ENCODE data around the gene NECAB3. TPM values are rescaled to one million over a fixed set of nuclear protein-coding genes. Genes with fewer than 3 reads are reported as not detected.

The NECAB3 gene
- total and polyA plus RNA-seq, 2 of the 13 experiments (the other 11 are each of a cell fraction or from before 2014, with no cell fraction given): 61.5 to 65.5 TPM

GRCh38 chr20:33640287-33640686 lies 33.9 kb downstream of the NECAB3 start:
- no peak for TF ChIP-seq NFE2L1 (CRISPR knock-in tag; IDR thresholded peaks at IDR 0.05; ENCODE audit: borderline replicate concordance)
- TF ChIP-seq TCF7 (IDR thresholded peaks at IDR 0.05; ENCODE audit: low read depth): peak; percentile 33; the same call in 1 of the 2 replicates
- TF ChIP-seq CEBPB (IDR thresholded peaks at IDR 0.05; ENCODE audit: borderline replicate concordance, low read depth, low read length): peak; percentile 92
- no peak for TF ChIP-seq NFIB (CRISPR knock-in tag; IDR thresholded peaks at IDR 0.05; ENCODE audit: borderline replicate concordance)
- peak; percentile 94 for TF ChIP-seq ZBTB33 (CRISPR knock-in tag; IDR thresholded peaks at IDR 0.05)
- Histone ChIP-seq H3K27ac (ENCODE audit: extremely low read length, insufficient read depth, low read length) (no peak overlapping the region), H3K27me3 (ENCODE audit: control insufficient read depth in 1 of 2, insufficient read depth in 2 of 2, low read length in 2 of 2) (no peaks in the 10 kb centered on the region), H3K4me3 (replicated peaks in 1 of 3; ENCODE audit: insufficient read depth in 1 of 3, low read depth in 2 of 3, low read length in 3 of 3) (no peak overlapping the region), H3K4me2 (ENCODE audit: low read depth, low read length) (no peak overlapping the region), H4K20me1 (ENCODE audit: insufficient read depth, low read length) (no peaks in the 10 kb centered on the region), H3K79me2 (ENCODE audit: insufficient read depth, low read length) (no peaks in the 10 kb centered on the region), H3K36me3 (replicated peaks in 1 of 2; ENCODE audit: control insufficient read depth in 1 of 2, insufficient read depth in 2 of 2, low read length in 2 of 2) (peaks cover 35 to 65% of the 10 kb centered on the region in 2 experiments), H3K9ac (ENCODE audit: insufficient read depth, low read depth, low read length) (no peak overlapping the region), H3K4me1 (ENCODE audit: insufficient read depth, low read length) (peaks cover 11% of the 10 kb centered on the region; the same call in 1 of the 2 replicates), H2AFZ (ENCODE audit: low read length) (no peak overlapping the region), H3K9me3 (ENCODE audit: low read length) (no peaks in the 10 kb centered on the region)
- DNase-seq (ENCODE audit: low spot score) (peak; percentile 54), ATAC-seq (no peak), FAIRE-seq (peak; percentile 56)
- BruUV-seq (replicated peaks): no TSS peak
- WGBS (ENCODE audit: low lambda C conversion rate): 82% methylated on average over 13 of the region's 13 CpGs
- ChIA-PET CTCF (ENCODE audit: low intra/inter-chr PET ratio, low total read pairs) (no interaction called here), POLR2A (no interaction called here)
- intact Hi-C loops (cut with micrococcal nuclease; ENCODE audit: unreplicated experiment) (no loop called here), in situ Hi-C loops (cut with HindIII; ENCODE audit: extremely low pct_ligation_motif_present, low pct_unique_long_range_greater_than_20kb) (loop anchor here (10.0 kb wide), 1 partner anchor 125 kb away; no protein-coding TSS in a partner anchor)

- H2AFZ ChIP-seq (ENCODE audit: low read length): no peak overlapping the region
- WGBS (ENCODE audit: low lambda C conversion rate): 96% methylated on average over 1 of the region's 1 CpG
- no peaks in the 10 kb centered on the region for H3K79me2 ChIP-seq (ENCODE audit: insufficient read depth, low read length)
- no peaks in the 10 kb centered on the region for H4K20me1 ChIP-seq (ENCODE audit: insufficient read depth, low read length)
- no peak for FAIRE-seq
- H3K4me3 ChIP-seq (replicated peaks in 1 of 3; ENCODE audit: insufficient read depth in 1 of 3, low read depth in 2 of 3, low read length in 3 of 3): no peak overlapping the region
- H3K36me3 ChIP-seq (replicated peaks in 1 of 2; ENCODE audit: control insufficient read depth in 1 of 2, insufficient read depth in 2 of 2, low read length in 2 of 2): peaks cover 24 to 54% of the 10 kb centered on the region in 2 experiments
- no TSS peak for BruUV-seq (replicated peaks)
- no peak overlapping the region for H3K4me2 ChIP-seq (ENCODE audit: low read depth, low read length)
- intact Hi-C loops (cut with micrococcal nuclease; ENCODE audit: unreplicated experiment): no loop called here
- H3K9me3 ChIP-seq (ENCODE audit: low read length): no peaks in the 10 kb centered on the region
- H3K4me1 ChIP-seq (ENCODE audit: insufficient read depth, low read length): peaks cover 11% of the 10 kb centered on the region; the same call in 1 of the 2 replicates
- CTCF ChIA-PET (ENCODE audit: low intra/inter-chr PET ratio, low total read pairs): no interaction called here
- no peaks in the 10 kb centered on the region for H3K27me3 ChIP-seq (ENCODE audit: control insufficient read depth in 1 of 2, insufficient read depth in 2 of 2, low read length in 2 of 2)
- peak; percentile 52; the same call in 2 of the 3 replicates for ATAC-seq
- POLR2A ChIA-PET: no interaction called here
- no peak overlapping the region for H3K9ac ChIP-seq (ENCODE audit: insufficient read depth, low read depth, low read length)
- H3K27ac ChIP-seq (ENCODE audit: extremely low read length, insufficient read depth, low read length): no peak overlapping the region
- in situ Hi-C loops (cut with HindIII; ENCODE audit: extremely low pct_ligation_motif_present, low pct_unique_long_range_greater_than_20kb): no loop called here
- no peak for DNase-seq (ENCODE audit: low spot score)
- no peak for TF ChIP-seq ZNF546 (CRISPR knock-in tag; conservative IDR thresholded peaks at IDR 0.05)
- no peak for TF ChIP-seq AHDC1 (CRISPR knock-in tag; IDR thresholded peaks at IDR 0.05; ENCODE audit: borderline replicate concordance)
- TF ChIP-seq PATZ1 (CRISPR knock-in tag; IDR thresholded peaks at IDR 0.05): no peak
Measured at GRCh38 chr20:33636776-33637175, 37.5 kb downstream of the NECAB3 start.
